IMR-90 (cell line): ENCODE data around the gene DPP10. TPM values are rescaled to one million over a fixed set of nuclear protein-coding genes. Genes with fewer than 3 reads are reported as not detected.

ENCODE experiments used
- ATAC-seq: fragments of 200-7000 bp; cut with Tn5 transposase; 2 replicates; pipeline ENCODE4 v1.9.1; 2020; ENCODE audit warnings: low read depth, mild to moderate bottlenecking, moderate library complexity
- BruUV-seq: library from RNA; stranded (reverse); fragments of 400-500 nt; replicated peaks from 2 replicates; lab custom pipeline; 2021; lab: Mats Ljungman, UMichigan
- CTCF ChIA-PET: fragments of 300-600 bp; formaldehyde crosslinking; extraction: SDS; loops from one replicate; lab custom pipeline; 2021; ENCODE audit warnings: antibody characterized with exemption; lab: Yijun Ruan, JAX
- POLR2A ChIA-PET: fragments of 300-600 bp; sonication (Branson Sonifier 250); formaldehyde crosslinking; loops from one replicate; lab custom pipeline; 2022; ENCODE audit warnings: antibody characterized with exemption; ENCODE audit not compliant: unreplicated experiment; lab: Charles Lee
- DNase-seq: peaks from one replicate; pipeline ENCODE4 v3.0.0; 2013
- H2AFZ ChIP-seq: replicated peaks from 2 replicates; pipeline ENCODE3; 2013; ENCODE audit warnings: low read length, mild to moderate bottlenecking; ENCODE audit not compliant: poor library complexity
- H2AK5ac ChIP-seq: 2 replicates; pipeline ENCODE4 v1.6.1; 2013; ENCODE audit warnings: low read depth, low read length, inconsistent platforms
- H2AK9ac ChIP-seq: replicated peaks from 2 replicates; pipeline ENCODE3; 2013; ENCODE audit warnings: mild to moderate bottlenecking, low read depth, low read length, moderate library complexity; ENCODE audit not compliant: poor library complexity
- H2BK120ac ChIP-seq: 2 replicates; pipeline ENCODE4 v1.6.1; 2013; ENCODE audit warnings: low read depth, low read length, inconsistent platforms
- H2BK15ac ChIP-seq: 3 replicates; pipeline ENCODE4 v1.6.1; 2013; ENCODE audit warnings: low read depth, low read length, inconsistent platforms
- H2BK20ac ChIP-seq: 2 replicates; pipeline ENCODE4 v1.6.1; 2013; ENCODE audit warnings: low read depth, mild to moderate bottlenecking, inconsistent platforms, low read length, moderate library complexity
- H2BK5ac ChIP-seq: 2 replicates; pipeline ENCODE4 v1.6.1; 2013; ENCODE audit warnings: mild to moderate bottlenecking, low read depth, low read length, inconsistent platforms; ENCODE audit not compliant: poor library complexity, severe bottlenecking
- H3K14ac ChIP-seq: replicated peaks from 2 replicates; pipeline ENCODE4 v1.6.1; 2013; ENCODE audit warnings: low read depth, low read length, inconsistent platforms
- H3K18ac ChIP-seq: 2 replicates; pipeline ENCODE4 v1.6.1; 2013; ENCODE audit warnings: low read depth, low read length, control low read depth
- H3K23ac ChIP-seq: 2 replicates; pipeline ENCODE4 v1.6.1; 2013; ENCODE audit warnings: low read depth, low read length, inconsistent platforms
- H3K27ac ChIP-seq: 2 replicates; pipeline ENCODE4 v1.5.1; 2013; ENCODE audit warnings: mild to moderate bottlenecking, control low read depth, low read length; ENCODE audit not compliant: insufficient read depth
- H3K27me3 ChIP-seq: 2 replicates; pipeline ENCODE4 v1.6.1; 2013; ENCODE audit warnings: low read length; ENCODE audit not compliant: control insufficient read depth, insufficient read depth
- H3K36me3 ChIP-seq: 2 replicates; pipeline ENCODE4 v1.6.1; 2013; ENCODE audit warnings: low read length, mixed read lengths; ENCODE audit not compliant: control insufficient read depth, insufficient read depth
- H3K4ac ChIP-seq: 2 replicates; pipeline ENCODE4 v1.6.1; 2013; ENCODE audit warnings: low read depth, low read length, inconsistent platforms
- H3K4me1 ChIP-seq: 2 replicates; pipeline ENCODE4 v1.6.1; 2013; ENCODE audit warnings: low read length, mixed read lengths; ENCODE audit not compliant: control insufficient read depth, insufficient read depth
- H3K4me2 ChIP-seq: 2 replicates; pipeline ENCODE4 v1.6.1; 2013; ENCODE audit warnings: low read depth, mild to moderate bottlenecking, control low read depth, low read length, moderate library complexity
- H3K4me3 ChIP-seq: 2 replicates; pipeline ENCODE4 v1.5.1; 2013; ENCODE audit warnings: low read depth, mild to moderate bottlenecking, control low read depth, low read length, moderate library complexity; ENCODE audit not compliant: insufficient read depth
- H3K56ac ChIP-seq: 2 replicates; pipeline ENCODE4 v1.6.1; 2013; ENCODE audit warnings: low read length, inconsistent platforms; ENCODE audit not compliant: insufficient read depth; ENCODE audit errors: extremely low read depth
- H3K79me1 ChIP-seq, 2 experiments: 2 replicates each; pipeline ENCODE4 v1.6.1; 2013; ENCODE audit warnings: low read length in 2 of 2, inconsistent platforms in 1 of 2, low read depth in 1 of 2
- H3K9ac ChIP-seq: 2 replicates; pipeline ENCODE4 v1.6.1; 2013; ENCODE audit warnings: low read depth, low read length, control low read depth
- H3K9me1 ChIP-seq: 2 replicates; pipeline ENCODE4 v1.6.1; 2013; ENCODE audit warnings: low read length, inconsistent platforms; ENCODE audit not compliant: insufficient read depth
- H3K9me3 ChIP-seq: 2 replicates; pipeline ENCODE4 v1.6.1; 2013; ENCODE audit warnings: low read length; ENCODE audit not compliant: control insufficient read depth, insufficient read depth
- H4K20me1 ChIP-seq: 2 replicates; pipeline ENCODE4 v1.6.1; 2013; ENCODE audit warnings: low read length, inconsistent platforms; ENCODE audit not compliant: insufficient read depth
- H4K5ac ChIP-seq: 2 replicates; pipeline ENCODE4 v1.6.1; 2013; ENCODE audit warnings: mild to moderate bottlenecking, low read depth, low read length, control low read depth
- H4K8ac ChIP-seq, 2 experiments: 2 replicates each; pipeline ENCODE4 v1.6.1; 2013; ENCODE audit warnings: low read depth in 2 of 2, low read length in 2 of 2, control low read depth in 1 of 2, inconsistent platforms in 1 of 2
- H4K91ac ChIP-seq: 2 replicates; pipeline ENCODE4 v1.6.1; 2013; ENCODE audit warnings: low read depth, low read length, inconsistent platforms; ENCODE audit not compliant: insufficient read depth
- BHLHE40 ChIP-seq: fragments of 150-350 bp; IDR thresholded peaks from 2 replicates; pipeline ENCODE4 v1.6.1; 2016; ENCODE audit warnings: mild to moderate bottlenecking, low read depth, low read length
- FOS ChIP-seq: fragments of 150-350 bp; IDR thresholded peaks from 2 replicates; pipeline ENCODE4 v1.6.1; 2016; ENCODE audit warnings: low read depth, low read length
- MXI1 ChIP-seq: IDR thresholded peaks from 2 replicates; pipeline ENCODE4 v1.6.1; 2012; ENCODE audit warnings: low read depth, mild to moderate bottlenecking, low read length, moderate library complexity, borderline replicate concordance
- NFE2L2 ChIP-seq: fragments of 150-350 bp; IDR thresholded peaks from 2 replicates; pipeline ENCODE4 v1.6.1; 2016; ENCODE audit warnings: low read depth, mild to moderate bottlenecking, low read length
- POLR2A ChIP-seq: IDR thresholded peaks from 2 replicates; pipeline ENCODE4 v1.6.1; 2012; ENCODE audit warnings: mild to moderate bottlenecking, low read depth, low read length
- RCOR1 ChIP-seq: IDR thresholded peaks from 2 replicates; pipeline ENCODE4 v1.6.1; 2012; ENCODE audit warnings: mild to moderate bottlenecking, low read length, improper control_type of control experiment; ENCODE audit not compliant: insufficient replicate concordance
- RFX5 ChIP-seq: IDR thresholded peaks from 2 replicates; pipeline ENCODE4 v1.8.0; 2012; ENCODE audit warnings: low read depth, mild to moderate bottlenecking, low read length, moderate library complexity
- SMC3 ChIP-seq: fragments of 150-350 bp; IDR thresholded peaks from 2 replicates; pipeline ENCODE4 v1.6.1; 2016; ENCODE audit warnings: low read depth, mild to moderate bottlenecking, antibody characterized with exemption, low read length, moderate library complexity
- USF2 ChIP-seq: fragments of 150-350 bp; IDR thresholded peaks from 2 replicates; pipeline ENCODE4 v1.6.1; 2017; ENCODE audit warnings: mild to moderate bottlenecking, antibody characterized with exemption, low read length, low read depth
- WGBS, 2 experiments: methylation state at CpG; one replicate each; pipeline versions ENCODE4 v1.1.5 to v1.1.7; 2013; ENCODE audit warnings: missing lambda C conversion rate in 2 of 2; ENCODE audit not compliant: insufficient read length in 1 of 2; ENCODE audit errors: extremely low coverage in 2 of 2; 5-methylcytosine and 5-hydroxymethylcytosine counted together
- dilution Hi-C: fragments of 300-500 bp; cut with HindIII; formaldehyde crosslinking; loops from one replicate; pipeline ENCODE4 v1.14.3; 2018; ENCODE audit warnings: low sequenced_read_pairs; ENCODE audit not compliant: unreplicated experiment
- in situ Hi-C: fragments of 300-500 bp; cut with MboI; formaldehyde crosslinking; loops from 3 replicates; pipeline ENCODE4 v1.14.3; 2019; ENCODE audit warnings: low sequenced_read_pairs, inconsistent platforms, mixed read lengths
- intact Hi-C: fragments of 100-400 bp; cut with micrococcal nuclease; formaldehyde crosslinking; loops from 2 replicates; pipeline ENCODE4 v1.10.0; 2022
- polyA plus RNA-seq, 3 experiments: library from polyadenylated mRNA; depleted of rRNA; stranded (reverse); fragments of >200 nt; gene quantifications; 2 replicates each; pipeline ENCODE4 v1.2.3, GENCODE V29; 2012; ENCODE audit warnings: low replicate concordance in 1 of 3
- total RNA-seq: library from RNA; depleted of rRNA; stranded (reverse); fragments of >200 nt; gene quantifications from 2 replicates; pipeline ENCODE4 v1.2.3, GENCODE V29; 2012

Gene DPP10
- total and polyA plus RNA-seq, 2 of the 4 experiments (the other 2 are of a cell fraction), result not detected

DNA sequence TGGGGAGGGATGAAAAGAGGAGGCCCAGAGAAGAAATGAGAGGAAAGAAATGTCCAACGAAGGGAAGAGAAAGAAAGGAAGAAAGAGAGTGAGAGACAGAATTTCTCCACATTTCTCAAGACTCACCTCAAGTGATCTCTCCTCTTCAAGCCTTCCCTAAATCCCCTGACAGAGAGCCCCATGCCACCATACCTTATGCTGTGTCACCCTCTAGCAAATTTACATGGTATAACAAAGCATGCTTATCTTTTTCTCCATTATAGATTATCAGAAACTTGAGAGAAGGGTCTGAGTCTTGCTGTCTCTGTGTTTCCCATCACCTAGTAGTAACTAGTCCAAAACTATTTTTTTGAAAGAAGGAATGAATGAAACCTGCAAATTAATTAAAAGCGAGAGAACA, 1208.4 kb downstream of the DPP10 start:
- Histone ChIP-seq H3K27me3 (no peaks in the 10 kb centered on the region), H3K79me1 (no peaks in the 10 kb centered on the region), H3K18ac (no peak overlapping the region), H2BK5ac (no peak overlapping the region), H3K4me2 (no peak overlapping the region), H4K8ac (no peak overlapping the region), H2BK15ac (no peak overlapping the region), H3K9ac (no peak overlapping the region), H2BK120ac (no peak overlapping the region), H3K56ac (no peak overlapping the region), H3K4me3 (no peak overlapping the region), H4K5ac (no peak overlapping the region), H2AK9ac (no peak overlapping the region), H3K9me3 (0 out of 2 replicates have a peak, but pooled peaks cover 4% of the 10 kb centered on the region), H3K36me3 (no peaks in the 10 kb centered on the region), H3K23ac (no peak overlapping the region), H2AFZ (no peak overlapping the region), H3K9me1 (no peaks in the 10 kb centered on the region), H4K91ac (no peak overlapping the region), H4K20me1 (no peaks in the 10 kb centered on the region), H3K14ac (no peak overlapping the region), H3K4ac (no peak overlapping the region), H3K27ac (no peak overlapping the region), H2AK5ac (no peak overlapping the region), H2BK20ac (no peak overlapping the region), H3K4me1 (no peaks in the 10 kb centered on the region)
- BruUV-seq, result no TSS peak
- DNase-seq (no peak), ATAC-seq (no peak)
- CTCF ChIA-PET, result no interaction called here
- intact Hi-C loops (no loop called here), in situ Hi-C loops (no loop called here), dilution Hi-C loops (no loop called here)
- TF ChIP-seq SMC3, result no peak
- no peak for TF ChIP-seq RFX5
- TF ChIP-seq RCOR1, result no peak
- no peak for TF ChIP-seq USF2
- no peak for TF ChIP-seq POLR2A
- TF ChIP-seq FOS, result no peak
- no peak for TF ChIP-seq BHLHE40
- no peak for TF ChIP-seq NFE2L2
- no peak for TF ChIP-seq MXI1
- POLR2A ChIA-PET, result no interaction called here
- WGBS, 2 experiments, result no CpG with 5 or more reads among the region's 2 CpGs
